ENCODE data around the gene ADGB. TPM values are rescaled to one million over a fixed set of nuclear protein-coding genes. Genes with fewer than 3 reads are reported as not detected.

Gene ADGB
- total and polyA plus RNA-seq, 4 donors: 0.23 TPM; not detected in 3

GRCh38 chr6:146587459-146587858 is 11.3 kb upstream of the ADGB start:
- no peaks in the 10 kb centered on the region for H3K36me3 ChIP-seq (ENCODE audit: control insufficient read depth in 4 of 4, insufficient read depth in 3 of 4, low read depth in 1 of 4, low read length in 3 of 4)
- 0% methylated on average over 1 of the region's 1 CpG for WGBS
- TF ChIP-seq NR2F2 (IDR thresholded peaks at IDR 0.05) (no peak), REST (IDR thresholded peaks at IDR 0.05) (no peak), HNF4A (conservative IDR thresholded peaks at IDR 0.05) (no peak), EGR1 (IDR thresholded peaks at IDR 0.05; ENCODE audit: low read depth in 2 of 2) (no peak)
- H3K4me1 ChIP-seq (ENCODE audit: control insufficient read depth in 4 of 4, insufficient read depth in 4 of 4, low read length in 3 of 4): no peaks in the 10 kb centered on the region
- no peak overlapping the region for H3K4me3 ChIP-seq (ENCODE audit: low read depth in 1 of 3, low read length in 3 of 3)
- no peaks in the 10 kb centered on the region for H3K27me3 ChIP-seq (ENCODE audit: control insufficient read depth in 4 of 4, insufficient read depth in 4 of 4, low read length in 3 of 4)
- no peak for DNase-seq (ENCODE audit: low spot score)
- no peaks in the 10 kb centered on the region for H3K9me3 ChIP-seq (ENCODE audit: control insufficient read depth in 4 of 4, low read length in 3 of 4)
- H3K27ac ChIP-seq (ENCODE audit: low read depth in 1 of 2, low read length in 2 of 2): no peak overlapping the region
- no peak overlapping the region for H3K9ac ChIP-seq (ENCODE audit: low read depth in 1 of 2, low read length in 2 of 2)

- TF ChIP-seq GABPA (IDR thresholded peaks at IDR 0.05 in 1 of 2, conservative IDR thresholded peaks at IDR 0.05 in 1 of 2) (no peak), CTCF (IDR thresholded peaks at IDR 0.05; ENCODE audit: low read depth, low read length, missing input control) (no peak), HNF4A (conservative IDR thresholded peaks at IDR 0.05) (no peak)
- no peak for DNase-seq (ENCODE audit: low spot score)
- H3K4me1 ChIP-seq (ENCODE audit: control insufficient read depth in 4 of 4, insufficient read depth in 4 of 4, low read length in 3 of 4): no peaks in the 10 kb centered on the region
- WGBS: 94% methylated on average over 1 of the region's 1 CpG
- no peak overlapping the region for H3K27ac ChIP-seq (ENCODE audit: low read depth in 1 of 2, low read length in 2 of 2)
- no peak overlapping the region for H3K4me3 ChIP-seq (ENCODE audit: low read depth in 1 of 3, low read length in 3 of 3)
- no peak overlapping the region for H3K9ac ChIP-seq (ENCODE audit: low read depth in 1 of 2, low read length in 2 of 2)
- no peaks in the 10 kb centered on the region for H3K36me3 ChIP-seq (ENCODE audit: control insufficient read depth in 4 of 4, insufficient read depth in 3 of 4, low read depth in 1 of 4, low read length in 3 of 4)
- no peaks in the 10 kb centered on the region for H3K27me3 ChIP-seq (ENCODE audit: control insufficient read depth in 4 of 4, insufficient read depth in 4 of 4, low read length in 3 of 4)
- no peaks in the 10 kb centered on the region for H3K9me3 ChIP-seq (ENCODE audit: control insufficient read depth in 4 of 4, low read length in 3 of 4)
Observed at GRCh38 chr6:146590492-146590891, 8.3 kb upstream of the ADGB start.

- Histone ChIP-seq H3K27ac (ENCODE audit: low read depth in 1 of 2, low read length in 2 of 2) (no peak overlapping the region), H3K27me3 (ENCODE audit: control insufficient read depth in 4 of 4, insufficient read depth in 4 of 4, low read length in 3 of 4) (no peaks in the 10 kb centered on the region), H3K4me1 (ENCODE audit: control insufficient read depth in 4 of 4, insufficient read depth in 4 of 4, low read length in 3 of 4) (no peaks in the 10 kb centered on the region), H3K9ac (ENCODE audit: low read depth in 1 of 2, low read length in 2 of 2) (no peak overlapping the region), H3K9me3 (ENCODE audit: control insufficient read depth in 4 of 4, low read length in 3 of 4) (no peaks in the 10 kb centered on the region), H3K36me3 (ENCODE audit: control insufficient read depth in 4 of 4, insufficient read depth in 3 of 4, low read depth in 1 of 4, low read length in 3 of 4) (no peaks in the 10 kb centered on the region), H3K4me3 (ENCODE audit: low read depth in 1 of 3, low read length in 3 of 3) (no peak overlapping the region)
- DNase-seq (ENCODE audit: low spot score): no peak
- no peak for TF ChIP-seq SP1 (IDR thresholded peaks at IDR 0.05)
- TF ChIP-seq FOXA2 (IDR thresholded peaks at IDR 0.05): no peak
- no peak for TF ChIP-seq HNF4G (IDR thresholded peaks at IDR 0.05)
- TF ChIP-seq FOXA1 (IDR thresholded peaks at IDR 0.05): no peak
- TF ChIP-seq NR2F2 (IDR thresholded peaks at IDR 0.05): no peak
- TF ChIP-seq MAX (IDR thresholded peaks at IDR 0.05): no peak
- TF ChIP-seq EGR1 (IDR thresholded peaks at IDR 0.05; ENCODE audit: low read depth in 2 of 2): no peak
- no peak for TF ChIP-seq JUND (IDR thresholded peaks at IDR 0.05)
- TF ChIP-seq HNF4A (conservative IDR thresholded peaks at IDR 0.05): no peak
- TF ChIP-seq ZBTB33 (IDR thresholded peaks at IDR 0.05): no peak
- TF ChIP-seq CTCF (IDR thresholded peaks at IDR 0.05; ENCODE audit: low read depth, low read length, missing input control): no peak
- TF ChIP-seq YY1 (IDR thresholded peaks at IDR 0.05): no peak
Observed at GRCh38 chr6:146592451-146592850, 6.3 kb upstream of the ADGB start.
